Colonic mucosa (tissue), 4 donors: Measurements from ENCODE around the gene EFHC1. TPM values are rescaled to one million over a fixed set of nuclear protein-coding genes. Genes with fewer than 3 reads are reported as not detected.

Experiments
- DNase-seq: peaks from one replicate; pipeline ENCODE4 v3.0.0-alpha.2; 2020
- H3K27ac ChIP-seq: fragments of 200-600 bp; one replicate; pipeline ENCODE4 v1.8.0; 2021
- H3K27me3 ChIP-seq: fragments of 200-600 bp; one replicate; pipeline ENCODE4 v1.8.0; 2021
- H3K36me3 ChIP-seq: fragments of 200-600 bp; one replicate; pipeline ENCODE4 v1.8.0; 2021
- H3K4me1 ChIP-seq: fragments of 200-600 bp; one replicate; pipeline ENCODE4 v1.8.0; 2021; ENCODE audit warnings: mild to moderate bottlenecking
- H3K4me3 ChIP-seq: fragments of 200-600 bp; one replicate; pipeline ENCODE4 v1.8.0; 2021
- H3K9ac ChIP-seq, 2 donors: one replicate each; pipeline ENCODE4 v1.7.0; 2013; ENCODE audit warnings: control low read depth in 2 of 2, low read depth in 2 of 2, low read length in 2 of 2
- H3K9me3 ChIP-seq: fragments of 200-600 bp; one replicate; pipeline ENCODE4 v1.8.0; 2021
- intact Hi-C: fragments of 100-400 bp; cut with DNase I; formaldehyde crosslinking; loops from one replicate; pipeline ENCODE4 v1.14.1; 2022
- total RNA-seq, 2 donors: library from RNA; stranded (reverse); fragmentation: NEBNext Ultra II Directional in 1 of 2; extraction: Animal tissue kit (Norgen Biotek cat#: 25700) in 1 of 2; gene quantifications; one replicate each; pipeline ENCODE4 v1.2.1, GENCODE V29; 2021
- TF ChIP-seq, protein P1 (sequence below): fragments of 200-600 bp; IDR thresholded peaks from one replicate; pipeline ENCODE4 v1.8.0; 2022; ENCODE audit warnings: antibody characterized with exemption, mild to moderate bottlenecking
- donor health status: healthy.
- donor health status: DM: no; HTN: no; CAD: no.
- donor health status: DM: no; HTN: no; CAD: no.

Gene EFHC1
- total RNA-seq, 2 donors from 2014 or later = 6.2 to 9.5 TPM

DNA sequence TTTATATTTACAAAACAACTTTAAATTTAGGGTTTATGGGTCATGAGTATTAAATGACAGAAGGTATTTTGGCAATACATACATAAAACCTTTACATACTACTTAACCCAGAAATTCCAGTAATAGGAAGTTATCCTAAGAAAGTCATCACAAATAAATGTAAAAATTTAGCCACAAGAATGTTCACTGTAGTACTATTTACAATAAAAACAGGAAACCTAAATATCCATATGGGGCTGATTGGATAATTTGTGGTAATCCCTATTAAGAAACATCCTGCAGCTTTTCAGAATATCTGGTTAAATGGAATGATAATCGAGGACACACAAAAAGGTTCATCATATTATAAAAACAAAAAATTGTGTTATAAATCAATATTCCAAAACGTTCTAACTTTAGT lies 112.3 kb downstream of the EFHC1 start:
- H3K36me3 ChIP-seq = no peaks in the 10 kb centered on the region
- intact Hi-C loops = no loop called here
- no peak for DNase-seq

DNA sequence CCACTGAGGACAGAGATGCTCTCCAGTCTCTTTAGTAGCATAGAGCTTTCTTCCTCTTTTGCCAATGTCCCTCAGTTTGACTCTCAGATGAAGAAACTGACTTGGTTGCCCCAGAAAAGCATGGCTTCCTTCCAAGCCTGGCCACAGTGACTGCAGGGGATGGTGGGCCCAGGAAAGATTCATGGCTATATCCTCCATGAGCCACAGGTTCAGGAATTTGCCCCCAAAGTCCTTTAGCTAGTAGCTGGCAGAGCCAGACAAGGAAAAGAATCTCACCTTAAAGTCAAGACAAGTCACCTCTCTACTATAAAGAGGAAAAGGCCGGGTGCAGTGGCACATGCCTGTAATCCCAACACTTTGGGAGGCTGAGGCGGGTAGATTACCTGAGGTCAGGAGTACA lies 113.3 kb downstream of the EFHC1 start:
- TF ChIP-seq, protein P1, sequence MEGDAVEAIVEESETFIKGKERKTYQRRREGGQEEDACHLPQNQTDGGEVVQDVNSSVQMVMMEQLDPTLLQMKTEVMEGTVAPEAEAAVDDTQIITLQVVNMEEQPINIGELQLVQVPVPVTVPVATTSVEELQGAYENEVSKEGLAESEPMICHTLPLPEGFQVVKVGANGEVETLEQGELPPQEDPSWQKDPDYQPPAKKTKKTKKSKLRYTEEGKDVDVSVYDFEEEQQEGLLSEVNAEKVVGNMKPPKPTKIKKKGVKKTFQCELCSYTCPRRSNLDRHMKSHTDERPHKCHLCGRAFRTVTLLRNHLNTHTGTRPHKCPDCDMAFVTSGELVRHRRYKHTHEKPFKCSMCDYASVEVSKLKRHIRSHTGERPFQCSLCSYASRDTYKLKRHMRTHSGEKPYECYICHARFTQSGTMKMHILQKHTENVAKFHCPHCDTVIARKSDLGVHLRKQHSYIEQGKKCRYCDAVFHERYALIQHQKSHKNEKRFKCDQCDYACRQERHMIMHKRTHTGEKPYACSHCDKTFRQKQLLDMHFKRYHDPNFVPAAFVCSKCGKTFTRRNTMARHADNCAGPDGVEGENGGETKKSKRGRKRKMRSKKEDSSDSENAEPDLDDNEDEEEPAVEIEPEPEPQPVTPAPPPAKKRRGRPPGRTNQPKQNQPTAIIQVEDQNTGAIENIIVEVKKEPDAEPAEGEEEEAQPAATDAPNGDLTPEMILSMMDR = no peak
- H3K4me3 ChIP-seq = no peak overlapping the region
- no peaks in the 10 kb centered on the region for H3K36me3 ChIP-seq
- peaks cover 2% of the 10 kb centered on the region for H3K4me1 ChIP-seq
- intact Hi-C loops = no loop called here
- H3K9ac ChIP-seq = no peak overlapping the region
- H3K27ac ChIP-seq = no peak overlapping the region
- no peaks in the 10 kb centered on the region for H3K27me3 ChIP-seq
- no peaks in the 10 kb centered on the region for H3K9me3 ChIP-seq
- no peak for DNase-seq

More for the DNA sequence above, 112.3 kb downstream of the EFHC1 start:
- H3K9me3 ChIP-seq = no peaks in the 10 kb centered on the region
- TF ChIP-seq, protein P1 = no peak
- H3K9ac ChIP-seq = no peak overlapping the region
- no peaks in the 10 kb centered on the region for H3K4me1 ChIP-seq
- H3K27ac ChIP-seq = no peak overlapping the region
- no peaks in the 10 kb centered on the region for H3K27me3 ChIP-seq
- no peak overlapping the region for H3K4me3 ChIP-seq

DNA sequence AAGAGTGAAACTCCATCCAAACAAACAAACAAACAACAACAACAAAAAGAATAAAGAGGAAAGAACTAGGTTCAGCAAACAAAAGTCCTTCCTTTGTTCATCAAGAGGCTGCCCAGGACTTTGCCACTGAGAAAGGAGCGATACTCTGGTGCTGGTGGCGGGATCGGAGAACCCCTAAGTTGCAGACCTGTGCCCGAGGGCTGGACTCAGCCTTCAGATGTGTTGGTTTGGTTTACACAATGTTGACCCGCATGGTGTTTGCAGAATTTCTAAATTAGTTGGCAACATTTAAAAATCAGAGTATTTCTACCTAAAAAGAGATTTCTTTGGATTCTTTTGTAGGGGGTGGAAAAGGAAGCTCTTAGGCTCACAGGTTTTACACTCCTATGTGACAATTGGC lies 114.2 kb downstream of the EFHC1 start:
- Histone ChIP-seq H3K27me3 (no peaks in the 10 kb centered on the region), H3K27ac (no peak overlapping the region), H3K9ac (no peak overlapping the region), H3K4me3 (no peak overlapping the region), H3K36me3 (no peaks in the 10 kb centered on the region), H3K4me1 (peaks cover 2% of the 10 kb centered on the region), H3K9me3 (no peaks in the 10 kb centered on the region)
- TF ChIP-seq, protein P1 = no peak
- intact Hi-C loops = no loop called here
- DNase-seq = no peak

DNA sequence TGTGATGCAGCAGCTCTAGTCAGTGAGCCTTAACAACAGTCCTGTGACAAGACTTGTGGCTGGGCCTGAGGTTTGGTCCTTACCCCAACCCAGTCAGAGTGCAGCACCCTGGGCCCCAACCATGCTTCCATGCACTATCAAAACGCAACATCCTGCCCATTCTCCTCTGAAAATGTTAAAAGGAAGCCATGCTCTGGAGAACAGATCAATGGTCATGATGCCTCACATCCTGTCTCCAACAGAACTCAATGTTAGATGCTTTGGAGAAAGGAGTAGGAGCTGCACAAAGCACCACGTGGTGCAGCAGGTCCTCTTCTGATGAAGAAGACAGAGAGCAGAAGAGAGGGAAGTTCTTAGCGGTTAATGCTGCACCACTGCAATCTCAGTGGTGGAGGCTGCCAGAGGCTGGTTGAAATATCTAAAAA lies 114.8 kb downstream of the EFHC1 start:
- intact Hi-C loops = no loop called here
- Histone ChIP-seq H3K4me3 (no peak overlapping the region), H3K36me3 (no peaks in the 10 kb centered on the region), H3K27ac (no peak overlapping the region), H3K4me1 (peaks cover 2% of the 10 kb centered on the region), H3K9ac (no peak overlapping the region), H3K27me3 (no peaks in the 10 kb centered on the region), H3K9me3 (no peaks in the 10 kb centered on the region)
- DNase-seq = no peak
- TF ChIP-seq, protein P1 = no peak

DNA sequence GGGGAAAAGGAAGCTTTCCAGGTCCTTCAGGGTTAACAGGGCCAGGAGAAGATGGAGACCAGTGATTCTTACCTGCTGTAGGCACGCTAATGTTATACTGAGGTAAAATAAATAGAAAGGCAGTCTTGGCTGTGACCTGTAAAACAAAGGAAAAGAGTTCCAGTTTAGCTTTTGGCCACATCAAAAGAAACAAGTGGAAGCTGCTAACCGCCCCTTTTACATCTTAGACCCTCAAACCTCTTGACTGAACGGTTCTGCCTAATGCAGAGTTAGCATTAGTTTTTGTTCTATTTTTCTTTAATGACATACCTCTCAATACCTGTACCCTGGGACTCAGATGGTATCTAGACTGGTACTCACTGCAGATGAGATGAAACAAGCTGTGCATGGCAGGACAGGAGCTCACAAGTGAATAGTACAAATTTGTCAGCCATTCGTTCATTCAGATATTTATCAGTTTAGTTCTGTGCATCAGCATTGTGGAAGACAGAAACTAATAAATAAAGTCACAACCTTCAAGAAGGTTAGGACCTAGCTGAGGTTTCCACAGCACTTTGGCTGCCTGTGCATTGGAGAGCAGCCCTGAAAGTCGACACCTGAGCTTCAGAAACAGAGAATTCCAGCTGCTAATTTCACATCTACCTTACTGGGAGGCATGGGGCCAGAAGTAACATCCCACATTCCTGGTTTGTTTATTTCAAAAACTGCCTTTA lies 115.7 kb downstream of the EFHC1 start:
- no peaks in the 10 kb centered on the region for H3K9me3 ChIP-seq
- H3K27me3 ChIP-seq = no peaks in the 10 kb centered on the region
- H3K36me3 ChIP-seq = no peaks in the 10 kb centered on the region
- TF ChIP-seq, protein P1 = no peak
- peak overlapping the region in 1 of 2 donors; percentile 28 for H3K9ac ChIP-seq
- no peak for DNase-seq
- H3K4me1 ChIP-seq = peaks cover 2% of the 10 kb centered on the region
- intact Hi-C loops = no loop called here
- H3K27ac ChIP-seq = no peak overlapping the region
- no peak overlapping the region for H3K4me3 ChIP-seq
